ENCODE measurements around the gene KIF1B. TPM values are rescaled to one million over a fixed set of nuclear protein-coding genes. Genes with fewer than 3 reads are reported as not detected.

KIF1B gene
- total RNA-seq, 1 experiment from 2014 or later: 21.9 TPM

DNA sequence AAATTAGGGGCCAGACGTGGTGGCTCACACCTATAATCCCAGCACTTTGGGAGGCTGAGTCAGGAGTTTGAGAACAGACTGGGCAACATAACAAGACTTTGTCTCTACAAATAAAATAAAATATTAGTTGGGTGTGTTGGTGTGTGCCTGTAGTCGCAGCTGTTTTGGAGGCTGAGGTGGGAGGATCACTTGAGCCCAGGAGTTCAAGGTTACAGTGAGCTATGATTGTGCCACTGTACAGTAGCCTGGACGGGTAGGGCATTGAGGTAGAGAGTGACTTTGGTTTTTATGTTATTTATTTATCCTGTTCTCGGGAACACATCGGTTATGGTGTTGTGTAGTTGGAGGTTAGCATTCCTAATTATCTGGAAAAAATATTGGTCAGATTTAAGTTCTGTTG lies 19.5 kb downstream of the KIF1B start:
- no peak for DNase-seq (ENCODE audit: low read depth)

DNA sequence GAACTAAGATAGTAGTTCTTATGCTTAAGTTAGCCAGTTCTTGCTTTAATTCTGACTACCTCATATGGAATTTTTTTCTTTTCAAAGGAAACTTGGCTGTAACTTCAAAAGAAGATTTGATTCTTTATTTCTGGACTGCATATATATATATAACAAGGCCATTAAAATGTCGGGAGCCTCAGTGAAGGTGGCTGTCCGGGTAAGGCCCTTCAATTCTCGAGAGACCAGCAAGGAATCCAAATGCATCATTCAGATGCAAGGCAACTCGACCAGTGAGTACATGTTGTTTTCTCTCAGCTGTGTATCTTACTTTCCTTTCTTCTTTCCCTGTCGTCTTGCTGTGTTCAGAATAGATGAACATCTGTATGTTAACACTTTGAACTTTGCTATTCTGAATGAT lies 21.8 kb downstream of the KIF1B start:
- DNase-seq (ENCODE audit: low read depth): no peak

GRCh38 chr1:10236405-10237156 lies 26.2 kb downstream of the KIF1B start:
- DNase-seq (ENCODE audit: low read depth): no peak

GRCh38 chr1:10237157-10237539 lies 26.8 kb downstream of the KIF1B start:
- DNase-seq (ENCODE audit: low read depth): no peak

- no peak for DNase-seq (ENCODE audit: low read depth)
Observed at GRCh38 chr1:10242135-10242534, 31.8 kb downstream of the KIF1B start.

- no peak for DNase-seq (ENCODE audit: low read depth)
Observed at GRCh38 chr1:10242811-10243210, 32.4 kb downstream of the KIF1B start.

DNA sequence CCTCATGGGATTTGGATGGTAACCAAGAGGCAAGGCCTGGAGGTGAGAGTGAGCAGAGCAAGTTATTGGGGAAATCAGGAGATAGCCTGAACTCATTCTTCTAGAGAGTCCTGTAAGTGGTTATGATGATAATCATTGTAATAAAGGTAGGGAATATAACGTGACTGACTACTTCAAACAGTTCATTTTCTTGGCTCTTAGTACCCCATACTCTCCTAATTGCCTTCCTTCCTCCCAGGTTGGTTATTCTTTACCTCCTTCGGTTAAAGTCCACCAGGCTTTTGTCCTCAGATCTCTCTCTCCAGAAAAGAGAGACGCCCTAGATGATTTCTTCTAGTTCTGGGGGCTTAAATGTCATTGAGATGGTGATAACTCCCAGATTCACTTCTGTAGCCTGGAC lies 35.3 kb downstream of the KIF1B start:
- no peak for DNase-seq (ENCODE audit: low read depth)

GRCh38 chr1:10249808-10250457 lies 39.6 kb downstream of the KIF1B start:
- DNase-seq (ENCODE audit: low read depth): no peak

DNA sequence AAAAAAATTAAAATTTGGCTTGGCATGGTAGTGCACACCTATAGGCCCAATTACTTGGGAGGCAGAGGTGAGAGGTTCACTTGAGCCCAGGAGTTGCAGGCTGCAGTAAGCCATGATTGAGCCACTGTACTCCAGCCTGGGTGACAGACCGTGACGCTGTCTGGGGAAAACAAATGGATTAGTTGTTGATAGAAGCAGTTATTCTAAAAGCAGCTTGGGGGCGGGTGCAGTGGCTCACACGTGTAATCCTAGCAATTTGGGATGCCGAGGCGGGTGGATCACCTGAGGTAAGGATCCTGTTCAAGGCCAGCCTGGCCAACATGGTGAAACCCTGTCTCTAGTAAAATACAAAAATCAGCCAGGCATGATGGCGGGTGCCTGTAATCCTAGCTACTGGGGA lies 40.3 kb downstream of the KIF1B start:
- no peak for DNase-seq (ENCODE audit: low read depth)

DNA sequence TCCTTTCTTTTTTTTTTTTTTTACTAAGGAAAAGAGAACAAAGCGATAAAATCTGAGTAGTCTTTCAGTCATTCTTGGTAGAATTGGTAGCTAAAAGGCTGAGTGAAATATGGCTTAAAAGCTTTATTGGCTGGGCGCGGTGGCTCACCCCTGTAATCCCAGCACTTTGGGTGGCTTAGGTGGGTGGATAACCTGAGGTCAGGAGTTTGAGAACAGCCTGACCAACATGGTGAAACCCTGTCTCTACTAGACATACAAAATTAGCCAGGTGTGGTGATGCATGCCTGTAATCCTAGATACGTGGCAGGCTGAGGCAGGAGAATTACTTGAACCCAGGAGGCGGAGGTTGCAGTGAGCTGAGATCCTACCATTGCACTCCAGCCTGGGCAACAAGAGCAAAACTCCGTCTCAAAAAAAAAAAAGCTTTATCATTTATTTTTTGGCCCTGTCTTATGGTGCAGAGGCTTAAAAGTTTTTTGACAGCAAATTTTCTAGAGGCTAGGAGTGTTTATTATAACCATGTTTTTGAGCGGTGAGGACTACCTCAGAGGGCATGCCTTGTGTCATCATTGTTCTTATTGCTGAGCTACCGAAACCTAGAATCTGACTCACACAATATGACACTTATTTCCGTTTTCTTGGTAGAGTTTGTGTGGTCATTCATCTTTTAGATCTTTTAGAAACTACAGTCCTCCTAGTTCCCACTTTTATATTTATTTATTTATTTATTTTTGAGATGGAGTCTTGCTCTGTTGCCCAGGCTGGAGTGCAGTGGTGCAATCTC lies 41.1 kb downstream of the KIF1B start:
- peak; percentile 16 for DNase-seq (ENCODE audit: low read depth)

DNA sequence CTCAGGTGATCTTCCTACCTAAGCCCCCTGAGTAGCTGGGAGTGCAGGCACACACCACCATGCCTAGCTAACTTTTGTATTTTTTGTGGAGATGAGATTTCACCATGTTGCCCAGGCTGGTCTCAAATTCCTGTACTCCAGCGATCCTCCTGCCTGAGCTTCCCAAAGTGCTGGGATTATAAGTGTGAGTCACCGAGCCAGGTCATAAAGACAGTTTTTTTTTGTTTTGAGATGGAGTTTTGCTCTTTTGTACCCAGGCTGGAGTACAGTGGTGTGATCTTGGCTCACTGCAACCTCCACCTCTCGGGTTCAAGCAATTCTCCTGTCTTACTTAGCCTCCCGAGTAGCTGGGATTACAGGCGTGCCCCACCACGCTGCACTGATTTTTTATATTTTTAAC lies 42.1 kb downstream of the KIF1B start:
- peak; percentile 66 for DNase-seq (ENCODE audit: low read depth)

DNA sequence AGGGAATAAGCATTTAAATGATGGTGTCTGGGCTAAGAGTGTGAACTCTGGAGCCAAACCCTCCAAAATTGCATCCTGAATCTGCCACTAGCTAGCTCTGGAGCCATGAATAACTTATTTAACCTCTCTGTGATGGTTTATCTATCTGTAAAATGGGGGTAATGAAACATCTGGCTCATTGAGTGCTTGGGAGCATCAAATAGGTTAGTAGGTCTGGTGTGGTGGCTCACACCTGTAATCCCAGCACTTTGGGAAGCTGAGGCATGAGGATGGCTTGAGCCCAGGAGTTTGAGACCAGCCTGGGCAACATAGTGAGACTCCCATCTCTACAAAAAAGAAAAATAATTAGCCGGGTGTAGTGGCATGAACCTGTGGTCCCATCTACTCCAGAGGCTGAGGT lies 42.8 kb downstream of the KIF1B start:
- DNase-seq (ENCODE audit: low read depth): no peak

GRCh38 chr1:10253755-10254154 lies 43.4 kb downstream of the KIF1B start:
- peak; percentile 19 for DNase-seq (ENCODE audit: low read depth)

GRCh38 chr1:10257851-10258250 lies 47.5 kb downstream of the KIF1B start:
- DNase-seq (ENCODE audit: low read depth): no peak

GRCh38 chr1:10259547-10259946 lies 49.2 kb downstream of the KIF1B start:
- peak; percentile 10 for DNase-seq (ENCODE audit: low read depth)

- no peak for DNase-seq (ENCODE audit: low read depth)
Observed at GRCh38 chr1:10263450-10264082, 53.2 kb downstream of the KIF1B start.

DNA sequence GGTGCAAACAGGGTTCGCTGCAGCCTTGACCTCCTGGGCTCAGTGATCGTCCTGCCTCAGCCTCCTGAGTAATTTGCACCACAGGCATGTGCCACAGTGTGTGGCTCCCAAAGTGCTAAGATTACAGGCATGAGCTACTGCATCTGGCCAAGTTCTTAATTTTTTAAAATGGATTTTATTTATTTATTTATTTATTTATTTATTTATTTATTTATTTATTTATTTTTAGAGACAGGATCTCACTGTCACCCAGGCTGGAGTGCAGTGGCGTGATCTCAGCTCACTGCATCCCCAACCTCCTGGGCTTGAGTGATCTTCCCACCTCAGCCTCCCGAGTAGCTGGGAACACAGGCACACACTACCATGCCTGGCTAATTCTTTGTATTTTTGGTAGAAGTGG lies 54.7 kb downstream of the KIF1B start:
- no peak for DNase-seq (ENCODE audit: low read depth)

DNA sequence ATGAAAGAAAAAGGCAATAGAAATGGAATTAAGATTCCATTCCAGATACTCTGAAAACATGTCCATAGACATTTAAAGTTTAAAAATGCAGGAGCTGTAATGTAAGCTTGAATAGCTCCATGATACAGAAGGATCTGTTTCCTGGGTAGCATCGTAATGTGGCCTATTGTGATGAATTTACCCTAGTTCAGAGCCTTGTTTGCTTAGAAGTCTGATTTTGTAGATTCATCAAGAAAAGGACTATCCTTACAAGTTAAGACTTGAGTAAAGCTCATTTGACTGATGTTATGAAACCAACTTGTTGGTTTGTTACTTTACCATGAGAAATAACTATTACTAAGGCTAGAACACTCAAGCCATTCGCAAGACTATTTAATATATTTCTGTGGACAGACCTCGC lies 55.5 kb downstream of the KIF1B start:
- DNase-seq (ENCODE audit: low read depth): no peak

DNA sequence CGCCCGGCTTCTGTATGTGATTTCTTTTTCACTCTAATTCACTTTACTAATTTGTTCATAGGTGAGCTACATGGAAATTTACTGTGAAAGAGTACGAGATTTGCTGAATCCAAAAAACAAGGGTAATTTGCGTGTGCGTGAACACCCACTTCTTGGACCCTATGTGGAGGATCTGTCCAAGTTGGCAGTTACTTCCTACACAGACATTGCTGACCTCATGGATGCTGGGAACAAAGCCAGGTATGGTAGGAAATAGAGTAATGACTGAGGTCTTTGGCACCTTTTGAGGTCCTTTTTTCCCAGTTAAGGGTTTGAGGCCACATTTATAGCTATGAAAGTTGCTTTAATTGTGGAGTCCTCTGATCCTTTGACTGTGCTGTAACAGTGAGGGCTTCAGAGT lies 56.9 kb downstream of the KIF1B start:
- DNase-seq (ENCODE audit: low read depth): no peak

DNA sequence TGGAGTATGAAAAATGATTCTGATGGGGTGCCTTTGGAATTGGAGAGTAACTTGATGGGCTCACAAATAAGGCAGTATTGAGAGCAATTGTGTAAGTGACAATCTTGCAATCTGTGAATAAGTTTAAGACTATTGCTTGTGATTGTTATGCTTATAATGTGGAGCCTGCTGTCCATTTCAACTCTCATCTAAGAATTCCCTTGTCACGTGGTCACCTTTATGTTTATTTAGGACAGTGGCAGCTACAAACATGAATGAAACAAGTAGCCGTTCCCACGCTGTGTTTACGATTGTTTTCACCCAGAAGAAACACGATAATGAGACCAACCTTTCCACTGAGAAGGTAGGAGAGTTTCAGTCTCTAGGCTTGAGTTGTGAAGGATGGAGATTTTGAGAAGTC lies 57.6 kb downstream of the KIF1B start:
- DNase-seq (ENCODE audit: low read depth): no peak

DNA sequence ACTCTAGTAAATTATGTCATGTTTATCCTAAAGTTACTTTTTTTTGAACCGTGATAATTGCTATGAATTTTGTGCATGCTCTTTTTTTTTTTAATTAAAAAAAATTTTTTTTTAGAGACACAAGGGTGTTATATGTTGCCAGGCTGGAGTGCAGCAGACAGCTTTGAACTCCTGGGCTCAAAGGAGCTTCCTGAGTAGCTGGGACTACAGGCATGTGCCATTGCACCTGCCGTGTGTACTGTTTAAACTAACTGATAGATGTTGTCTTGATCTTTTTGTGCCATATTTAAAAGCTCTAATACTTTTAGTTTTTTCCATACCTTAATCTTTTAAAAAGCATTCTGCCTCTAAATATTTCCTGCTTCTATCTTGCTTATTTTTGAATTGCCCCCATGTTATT lies 60.7 kb downstream of the KIF1B start:
- DNase-seq (ENCODE audit: low read depth): no peak

DNA sequence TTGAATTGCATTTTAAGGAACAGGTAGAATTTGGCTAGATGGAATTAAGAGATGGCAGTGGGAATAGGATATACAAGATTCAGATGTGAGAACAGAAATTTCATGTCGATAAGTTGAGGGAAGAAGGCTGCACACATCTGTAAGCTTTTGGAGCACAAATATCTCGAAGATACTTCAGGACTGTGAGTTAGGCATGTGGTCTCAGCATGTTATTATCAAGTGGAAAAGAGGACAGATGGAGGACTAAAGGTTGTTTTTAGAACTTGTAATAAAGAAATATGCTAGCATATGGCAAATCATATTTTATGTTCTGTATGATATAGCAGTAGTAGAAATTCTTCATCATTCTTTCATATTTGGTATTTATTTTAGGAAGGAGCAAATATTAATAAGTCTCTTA lies 61.5 kb downstream of the KIF1B start:
- no peak for DNase-seq (ENCODE audit: low read depth)
